HL-60 (cell line): ENCODE data around the gene HCAR2.

Source experiments
- GABPA ChIP-seq: IDR thresholded peaks from 2 replicates; pipeline ENCODE4 v1.6.1; 2012; ENCODE audit warnings: low read depth
- TF ChIP-seq, protein P1 (sequence below): IDR thresholded peaks from one replicate; pipeline ENCODE4 v1.5.1; 2011; ENCODE audit warnings: low read length, control low read depth, inconsistent platforms; ENCODE audit not compliant: insufficient read depth

DNA sequence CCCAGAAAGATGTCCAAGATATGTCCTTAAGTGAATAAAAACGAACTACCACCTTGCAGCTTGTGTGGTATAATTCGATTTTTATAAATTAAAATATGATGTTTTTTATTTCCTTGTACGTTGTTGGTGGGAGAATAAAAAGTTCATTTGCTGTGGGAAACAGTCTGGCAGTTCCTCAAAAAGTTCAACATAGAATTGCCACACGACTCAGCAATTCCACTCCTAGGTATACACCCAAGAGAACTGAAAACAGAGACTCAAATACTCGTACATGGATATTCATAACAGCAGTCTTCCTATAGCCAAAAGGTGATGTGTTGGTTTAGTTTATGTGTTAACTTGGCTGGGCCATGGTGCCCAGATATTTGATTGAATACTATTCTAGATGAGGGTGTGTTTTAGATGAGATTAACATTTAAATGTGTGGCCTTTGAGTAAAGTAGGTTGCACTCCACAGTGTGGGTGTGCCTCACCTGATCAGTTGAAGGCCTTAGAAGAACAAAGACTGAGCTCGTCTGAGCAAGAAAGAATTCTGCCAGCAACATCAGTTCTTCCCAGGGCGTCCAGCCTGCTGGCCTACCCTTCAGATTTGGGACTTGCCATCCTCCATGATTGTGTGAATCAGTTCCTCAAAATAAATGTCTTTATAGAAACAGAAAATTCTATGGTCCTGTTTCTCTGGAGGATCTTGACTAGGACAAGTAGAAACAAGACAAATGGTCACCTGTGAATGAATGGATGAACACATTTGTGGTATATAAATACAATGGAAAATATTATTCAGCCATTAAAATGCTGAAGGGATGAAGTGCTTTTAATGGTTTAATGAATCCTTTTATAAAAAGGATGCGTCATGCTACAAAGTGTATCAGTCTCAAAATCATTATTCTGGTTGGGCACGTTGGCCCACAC is 44.3 kb upstream of the HCAR2 start:
- TF ChIP-seq GABPA, result no peak
- TF ChIP-seq, protein P1, sequence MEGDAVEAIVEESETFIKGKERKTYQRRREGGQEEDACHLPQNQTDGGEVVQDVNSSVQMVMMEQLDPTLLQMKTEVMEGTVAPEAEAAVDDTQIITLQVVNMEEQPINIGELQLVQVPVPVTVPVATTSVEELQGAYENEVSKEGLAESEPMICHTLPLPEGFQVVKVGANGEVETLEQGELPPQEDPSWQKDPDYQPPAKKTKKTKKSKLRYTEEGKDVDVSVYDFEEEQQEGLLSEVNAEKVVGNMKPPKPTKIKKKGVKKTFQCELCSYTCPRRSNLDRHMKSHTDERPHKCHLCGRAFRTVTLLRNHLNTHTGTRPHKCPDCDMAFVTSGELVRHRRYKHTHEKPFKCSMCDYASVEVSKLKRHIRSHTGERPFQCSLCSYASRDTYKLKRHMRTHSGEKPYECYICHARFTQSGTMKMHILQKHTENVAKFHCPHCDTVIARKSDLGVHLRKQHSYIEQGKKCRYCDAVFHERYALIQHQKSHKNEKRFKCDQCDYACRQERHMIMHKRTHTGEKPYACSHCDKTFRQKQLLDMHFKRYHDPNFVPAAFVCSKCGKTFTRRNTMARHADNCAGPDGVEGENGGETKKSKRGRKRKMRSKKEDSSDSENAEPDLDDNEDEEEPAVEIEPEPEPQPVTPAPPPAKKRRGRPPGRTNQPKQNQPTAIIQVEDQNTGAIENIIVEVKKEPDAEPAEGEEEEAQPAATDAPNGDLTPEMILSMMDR, result no peak
